ENCODE measurements around the gene GRM3. TPM values are rescaled to one million over a fixed set of nuclear protein-coding genes. Genes with fewer than 3 reads are reported as not detected.

Gene GRM3
- total and polyA plus RNA-seq, 2 of the 13 experiments (the other 11 are each of a cell fraction or from before 2014, with no cell fraction given): not detected

- ATAC-seq: no peak
- in situ Hi-C loops (cut with HindIII; ENCODE audit: extremely low pct_ligation_motif_present, low pct_unique_long_range_greater_than_20kb): no loop called here
- CTCF ChIA-PET (ENCODE audit: low intra/inter-chr PET ratio, low total read pairs): no interaction called here
Measured at GRCh38 chr7:86889501-86889900, 245.8 kb downstream of the GRM3 start.

More at GRCh38 chr7:86889501-86889900, 245.8 kb downstream of the GRM3 start:
- Histone ChIP-seq H3K4me2 (ENCODE audit: low read depth, low read length) (no peak overlapping the region), H3K79me2 (ENCODE audit: insufficient read depth, low read length) (no peaks in the 10 kb centered on the region), H2AFZ (ENCODE audit: low read length) (no peak overlapping the region), H3K9ac (ENCODE audit: insufficient read depth, low read depth, low read length) (no peak overlapping the region), H3K9me3 (ENCODE audit: low read length) (no peaks in the 10 kb centered on the region), H3K36me3 (replicated peaks in 1 of 2; ENCODE audit: control insufficient read depth in 1 of 2, insufficient read depth in 2 of 2, low read length in 2 of 2) (no peaks in the 10 kb centered on the region), H3K4me3 (replicated peaks in 1 of 3; ENCODE audit: insufficient read depth in 1 of 3, low read depth in 2 of 3, low read length in 3 of 3) (no peak overlapping the region), H3K27ac (ENCODE audit: extremely low read length, insufficient read depth, low read length) (no peak overlapping the region), H3K27me3 (ENCODE audit: control insufficient read depth in 1 of 2, insufficient read depth in 2 of 2, low read length in 2 of 2) (no peaks in the 10 kb centered on the region), H3K4me1 (ENCODE audit: insufficient read depth, low read length) (no peaks in the 10 kb centered on the region), H4K20me1 (ENCODE audit: insufficient read depth, low read length) (no peaks in the 10 kb centered on the region; the same call in 1 of the 2 replicates)
- WGBS (ENCODE audit: low lambda C conversion rate): 58% methylated on average over 3 of the region's 3 CpGs
- DNase-seq (ENCODE audit: low spot score) (no peak), FAIRE-seq (no peak)
- POLR2A ChIA-PET: no interaction called here
- intact Hi-C loops (cut with micrococcal nuclease; ENCODE audit: unreplicated experiment): no loop called here
- no TSS peak for BruUV-seq (replicated peaks)
- TF ChIP-seq ZNF775 (CRISPR knock-in tag; IDR thresholded peaks at IDR 0.05; ENCODE audit: borderline replicate concordance) (no peak), MYNN (CRISPR knock-in tag; IDR thresholded peaks at IDR 0.05; ENCODE audit: low read depth) (no peak), JARID2 (CRISPR knock-in tag; IDR thresholded peaks at IDR 0.05; ENCODE audit: insufficient replicate concordance) (no peak), NR2C2 (CRISPR knock-in tag; IDR thresholded peaks at IDR 0.05; ENCODE audit: borderline replicate concordance) (no peak), ZNF10 (CRISPR knock-in tag; IDR thresholded peaks at IDR 0.05; ENCODE audit: borderline replicate concordance, low read depth) (no peak), THYN1 (CRISPR knock-in tag; IDR thresholded peaks at IDR 0.05; ENCODE audit: borderline replicate concordance, low read depth) (no peak), CBX2 (IDR thresholded peaks at IDR 0.05; ENCODE audit: low read depth, low read length) (no peak), CBX2 (CRISPR knock-in tag; IDR thresholded peaks at IDR 0.05; ENCODE audit: low read depth) (no peak), CTCF (CRISPR knock-in tag; IDR thresholded peaks at IDR 0.05) (no peak), ZNF530 (CRISPR knock-in tag; IDR thresholded peaks at IDR 0.05; ENCODE audit: low read depth) (no peak), TBL1XR1 (IDR thresholded peaks at IDR 0.05; ENCODE audit: borderline replicate concordance, low read length, partially characterized antibody) (no peak), FOXO1 (CRISPR knock-in tag; IDR thresholded peaks at IDR 0.05) (no peak), ZNF629 (CRISPR knock-in tag; conservative IDR thresholded peaks at IDR 0.05) (no peak)

All from HepG2 (cell line).